Activated CD8-positive, alpha-beta T cell treated with anti-CD3 and anti-CD28 coated beads for 36 hours (primary cell): ENCODE data around the gene CAMTA1. TPM values are rescaled to one million over a fixed set of nuclear protein-coding genes. Genes with fewer than 3 reads are reported as not detected.

Experiments used
- ATAC-seq: fragments of 200-7000 bp; cut with Tn5 transposase; one replicate; pipeline ENCODE4 v1.10.0; 2021; ENCODE audit warnings: mild to moderate bottlenecking, moderate library complexity
- CTCF ChIA-PET: fragments of 350-600 bp; sonication (Branson Sonifier 250); formaldehyde crosslinking; loops from one replicate; lab custom pipeline; 2021; ENCODE audit warnings: antibody characterized with exemption; lab: Charles Lee
- POLR2A ChIA-PET: fragments of 350-600 bp; sonication (Branson Sonifier 250); formaldehyde crosslinking; loops from one replicate; lab custom pipeline; 2021; ENCODE audit warnings: antibody characterized with exemption; lab: Charles Lee
- DNase-seq: peaks from one replicate; pipeline ENCODE4 v3.0.0-alpha.2; 2020
- H3K27ac Mint-ChIP-seq: one replicate; pipeline ENCODE4 v1.8.0; 2021; ENCODE audit warnings: mild to moderate bottlenecking, mixed read lengths
- H3K27me3 Mint-ChIP-seq: one replicate; pipeline ENCODE4 v1.8.0; 2021; ENCODE audit warnings: mixed read lengths
- H3K36me3 Mint-ChIP-seq: one replicate; pipeline ENCODE4 v1.8.0; 2021; ENCODE audit warnings: low read depth, mixed read lengths
- H3K4me1 Mint-ChIP-seq: one replicate; pipeline ENCODE4 v1.8.0; 2021; ENCODE audit warnings: low read depth, mixed read lengths
- H3K4me3 Mint-ChIP-seq: one replicate; pipeline ENCODE4 v1.8.0; 2021; ENCODE audit warnings: mild to moderate bottlenecking, moderate library complexity, mixed read lengths
- H3K9me3 Mint-ChIP-seq: one replicate; pipeline ENCODE4 v1.8.0; 2021; ENCODE audit warnings: mixed read lengths
- CTCF ChIP-seq: fragments of 200-600 bp; IDR thresholded peaks from one replicate; pipeline ENCODE4 v1.8.0; 2022; ENCODE audit warnings: antibody characterized with exemption, mild to moderate bottlenecking
- intact Hi-C: fragments of 100-400 bp; cut with micrococcal nuclease; formaldehyde crosslinking; loops from one replicate; pipeline ENCODE4 v1.10.0; 2022
- total RNA-seq, 2 experiments: library from RNA; stranded (reverse); gene quantifications; one replicate each; pipeline ENCODE4 v1.2.3, GENCODE V29; 2021

CAMTA1 gene
- total RNA-seq, 2 experiments from 2014 or later = 67.7 to 70.9 TPM

- TF ChIP-seq CTCF = no peak
- DNase-seq = no peak
- H3K36me3 Mint-ChIP-seq = no peaks in the 10 kb centered on the region
- H3K4me1 Mint-ChIP-seq = peaks cover 1% of the 10 kb centered on the region
- no peak for ATAC-seq
- intact Hi-C loops = no loop called here
- ChIA-PET POLR2A (interaction anchor here (1.0 kb wide), 1 partner anchor 8 kb away, joined by 3 read pairs; no protein-coding TSS in a partner anchor), CTCF (no interaction called here)
- no peak overlapping the region for H3K27ac Mint-ChIP-seq
- H3K9me3 Mint-ChIP-seq = peaks cover 3% of the 10 kb centered on the region
- no peak overlapping the region for H3K4me3 Mint-ChIP-seq
- peaks cover 22% of the 10 kb centered on the region for H3K27me3 Mint-ChIP-seq
Measured at GRCh38 chr1:6911974-6912373, 126.7 kb downstream of the CAMTA1 start.

GRCh38 chr1:6912518-6912917 is 127.3 kb downstream of the CAMTA1 start:
- no peak overlapping the region for H3K27ac Mint-ChIP-seq
- H3K36me3 Mint-ChIP-seq = no peaks in the 10 kb centered on the region
- no peak for ATAC-seq
- ChIA-PET CTCF (no interaction called here), POLR2A (interaction anchor here (1.0 kb wide), 1 partner anchor 9 kb away, joined by 3 read pairs; no protein-coding TSS in a partner anchor)
- peaks cover 24% of the 10 kb centered on the region for H3K27me3 Mint-ChIP-seq
- H3K9me3 Mint-ChIP-seq = peaks cover 3% of the 10 kb centered on the region
- no peak for TF ChIP-seq CTCF
- DNase-seq = no peak
- intact Hi-C loops = no loop called here
- no peak overlapping the region for H3K4me3 Mint-ChIP-seq
- no peaks in the 10 kb centered on the region for H3K4me1 Mint-ChIP-seq

GRCh38 chr1:6913086-6913485 is 127.8 kb downstream of the CAMTA1 start:
- Mint-ChIP-seq H3K4me3 (no peak overlapping the region), H3K27me3 (peaks cover 24% of the 10 kb centered on the region), H3K36me3 (no peaks in the 10 kb centered on the region), H3K27ac (no peak overlapping the region), H3K9me3 (peaks cover 3% of the 10 kb centered on the region), H3K4me1 (no peaks in the 10 kb centered on the region)
- intact Hi-C loops = no loop called here
- ChIA-PET CTCF (no interaction called here), POLR2A (no interaction called here)
- no peak for ATAC-seq
- no peak for TF ChIP-seq CTCF
- DNase-seq = no peak

- ChIA-PET POLR2A (no interaction called here), CTCF (no interaction called here)
- H3K4me3 Mint-ChIP-seq = no peak overlapping the region
- no peaks in the 10 kb centered on the region for H3K36me3 Mint-ChIP-seq
- no peaks in the 10 kb centered on the region for H3K4me1 Mint-ChIP-seq
- no peak overlapping the region for H3K27ac Mint-ChIP-seq
- ATAC-seq (no peak), DNase-seq (no peak)
- no peak for TF ChIP-seq CTCF
- peaks cover 24% of the 10 kb centered on the region for H3K27me3 Mint-ChIP-seq
- peaks cover 3% of the 10 kb centered on the region for H3K9me3 Mint-ChIP-seq
- intact Hi-C loops = no loop called here
Measured at GRCh38 chr1:6914706-6915105, 129.5 kb downstream of the CAMTA1 start.

- H3K4me3 Mint-ChIP-seq = no peak overlapping the region
- peaks cover 24% of the 10 kb centered on the region for H3K27me3 Mint-ChIP-seq
- ATAC-seq (no peak), DNase-seq (no peak)
- no peaks in the 10 kb centered on the region for H3K36me3 Mint-ChIP-seq
- H3K9me3 Mint-ChIP-seq = peaks cover 3% of the 10 kb centered on the region
- POLR2A ChIA-PET = no interaction called here
- H3K27ac Mint-ChIP-seq = no peak overlapping the region
- CTCF ChIA-PET = no interaction called here
- no peak for TF ChIP-seq CTCF
- intact Hi-C loops = no loop called here
- H3K4me1 Mint-ChIP-seq = no peaks in the 10 kb centered on the region
Measured at GRCh38 chr1:6915999-6916565, 130.8 kb downstream of the CAMTA1 start.
